Esophagus (tissue), 2 donors: ENCODE data around the gene ARHGEF6. TPM values are rescaled to one million over a fixed set of nuclear protein-coding genes. Genes with fewer than 3 reads are reported as not detected.

Experiments
- H3K27ac ChIP-seq, 2 donors: one replicate each; pipeline ENCODE4 v1.5.1; 2013; ENCODE audit warnings: low read depth in 2 of 2, mild to moderate bottlenecking in 2 of 2, inconsistent platforms in 1 of 2, low read length in 1 of 2, moderate library complexity in 1 of 2
- H3K27me3 ChIP-seq, 2 donors: one replicate each; pipeline ENCODE4 v1.6.1; 2013; ENCODE audit warnings: low read length in 2 of 2, control low read depth in 1 of 2, mild to moderate bottlenecking in 1 of 2; ENCODE audit not compliant: insufficient read depth in 2 of 2, control insufficient read depth in 1 of 2
- H3K36me3 ChIP-seq, 2 donors: one replicate each; pipeline ENCODE4 v1.6.1; 2013; ENCODE audit warnings: low read length in 1 of 2; ENCODE audit not compliant: control insufficient read depth in 2 of 2, insufficient read depth in 2 of 2
- H3K4me1 ChIP-seq, 2 donors: one replicate each; pipeline ENCODE4 v1.6.1; 2013; ENCODE audit warnings: low read length in 1 of 2; ENCODE audit not compliant: control insufficient read depth in 2 of 2, insufficient read depth in 2 of 2
- H3K4me3 ChIP-seq, 2 donors: one replicate each; pipeline ENCODE4 v1.5.1; 2013; ENCODE audit warnings: low read length in 2 of 2, mild to moderate bottlenecking in 2 of 2, low read depth in 1 of 2, moderate library complexity in 1 of 2
- H3K9me3 ChIP-seq, 2 donors: one replicate each; pipeline ENCODE4 v1.6.1; 2013; ENCODE audit warnings: mild to moderate bottlenecking in 2 of 2, low read depth in 1 of 2, low read length in 1 of 2, moderate library complexity in 1 of 2; ENCODE audit not compliant: control insufficient read depth in 2 of 2, insufficient read depth in 1 of 2
- WGBS, 2 donors: extraction: QIAGEN DNeasy Blood & Tissue Kit; methylation state at CpG; one replicate each; pipeline ENCODE4 v1.1.7; 2013; 5-methylcytosine and 5-hydroxymethylcytosine counted together
- polyA plus RNA-seq, 2 donors: library from polyadenylated mRNA; stranded (reverse); fragments of 200-250 nt; gene quantifications; one replicate each; pipeline ENCODE4 v1.2.3, GENCODE V29; 2013
- donor health status: healthy with polysubstance abuse.
- donor health status: Bipolar disorder and iron deficiency.

Gene ARHGEF6
- polyA plus RNA-seq, 2 donors, result 0.90 to 1.3 TPM

GRCh38 chrX:136754651-136755050 lies 26.1 kb downstream of the ARHGEF6 start:
- Histone ChIP-seq H3K36me3 (no peaks in the 10 kb centered on the region), H3K4me3 (no peak overlapping the region), H3K9me3 (no peaks in the 10 kb centered on the region), H3K27me3 (peaks cover 0 to 9% of the 10 kb centered on the region in 2 donors), H3K4me1 (peaks cover 0 to 3% of the 10 kb centered on the region in 2 donors), H3K27ac (no peak overlapping the region)
- WGBS, 2 donors, result 80 to 85% methylated on average over 3 of the region's 3 CpGs

- WGBS, 2 donors, result 62 to 70% methylated on average over 2 of the region's 2 CpGs
- H3K4me1 ChIP-seq, result peaks cover 0 to 3% of the 10 kb centered on the region in 2 donors
These were observed 27.9 kb downstream of the ARHGEF6 start for GRCh38 chrX:136752796-136753195.

GRCh38 chrX:136752346-136752745 lies 28.4 kb downstream of the ARHGEF6 start:
- no peak overlapping the region for H3K27ac ChIP-seq

More at GRCh38 chrX:136752796-136753195, 27.9 kb downstream of the ARHGEF6 start:
- Histone ChIP-seq H3K27ac (no peak overlapping the region), H3K4me3 (no peak overlapping the region), H3K36me3 (no peaks in the 10 kb centered on the region), H3K27me3 (peaks cover 0 to 9% of the 10 kb centered on the region in 2 donors), H3K9me3 (no peaks in the 10 kb centered on the region)

GRCh38 chrX:136750364-136750763 lies 30.4 kb downstream of the ARHGEF6 start:
- Histone ChIP-seq H3K27ac (no peak overlapping the region), H3K36me3 (no peaks in the 10 kb centered on the region), H3K27me3 (peaks cover 0 to 9% of the 10 kb centered on the region in 2 donors), H3K9me3 (no peaks in the 10 kb centered on the region), H3K4me3 (no peak overlapping the region), H3K4me1 (peaks cover 0 to 3% of the 10 kb centered on the region in 2 donors)
- 38 to 44% methylated on average over 2 of the region's 2 CpGs for WGBS, 2 donors

More at GRCh38 chrX:136752346-136752745, 28.4 kb downstream of the ARHGEF6 start:
- Histone ChIP-seq H3K4me3 (no peak overlapping the region), H3K4me1 (peaks cover 0 to 3% of the 10 kb centered on the region in 2 donors), H3K27me3 (peaks cover 0 to 9% of the 10 kb centered on the region in 2 donors), H3K36me3 (no peaks in the 10 kb centered on the region), H3K9me3 (no peaks in the 10 kb centered on the region)
- 75 to 92% methylated on average over 4 of the region's 4 CpGs for WGBS, 2 donors

- H3K36me3 ChIP-seq, result no peaks in the 10 kb centered on the region
- no peaks in the 10 kb centered on the region for H3K4me1 ChIP-seq
- no peak overlapping the region for H3K27ac ChIP-seq
- peaks cover 0 to 3% of the 10 kb centered on the region in 2 donors for H3K27me3 ChIP-seq
- no peaks in the 10 kb centered on the region for H3K9me3 ChIP-seq
- 58 to 65% methylated on average over 8 of the region's 8 CpGs for WGBS, 2 donors
- no peak overlapping the region for H3K4me3 ChIP-seq
These were observed 33.4 kb downstream of the ARHGEF6 start for GRCh38 chrX:136747003-136747986.

- H3K27me3 ChIP-seq, result no peaks in the 10 kb centered on the region
- no peaks in the 10 kb centered on the region for H3K36me3 ChIP-seq
- peak overlapping the region in 1 of 2 donors; percentile 30 for H3K27ac ChIP-seq
- no peak overlapping the region for H3K4me3 ChIP-seq
- H3K4me1 ChIP-seq, result no peaks in the 10 kb centered on the region
- no peaks in the 10 kb centered on the region for H3K9me3 ChIP-seq
- 57 to 58% methylated on average over 7 of the region's 7 CpGs for WGBS, 2 donors
These were observed 35.2 kb downstream of the ARHGEF6 start for GRCh38 chrX:136745215-136746173.

- Histone ChIP-seq H3K27ac (no peak overlapping the region), H3K9me3 (no peaks in the 10 kb centered on the region), H3K4me3 (no peak overlapping the region), H3K4me1 (no peaks in the 10 kb centered on the region), H3K27me3 (peaks cover 0 to 2% of the 10 kb centered on the region in 2 donors), H3K36me3 (no peaks in the 10 kb centered on the region)
- 77 to 86% methylated on average over 7 of the region's 7 CpGs for WGBS, 2 donors
These were observed 37.9 kb downstream of the ARHGEF6 start for GRCh38 chrX:136742721-136743379.

GRCh38 chrX:136738049-136738729 lies 42.5 kb downstream of the ARHGEF6 start:
- Histone ChIP-seq H3K9me3 (no peaks in the 10 kb centered on the region), H3K27ac (no peak overlapping the region), H3K27me3 (peaks cover 0 to 2% of the 10 kb centered on the region in 2 donors), H3K4me1 (no peaks in the 10 kb centered on the region), H3K4me3 (no peak overlapping the region), H3K36me3 (no peaks in the 10 kb centered on the region)
- WGBS, 2 donors, result 83 to 93% methylated on average over 4 of the region's 4 CpGs
